Spleen (tissue), 11 donors: ENCODE data around the gene KRT33B. TPM values are rescaled to one million over a fixed set of nuclear protein-coding genes. Genes with fewer than 3 reads are reported as not detected.
"Not testable (repeated sequence)": the region's sequence is repeated elsewhere in the genome, so short reads cannot be mapped to it uniquely, and the experiment has no call there.

Experiments
- DNase-seq: peaks from one replicate; pipeline ENCODE4 v3.0.0-alpha.2; 2020
- H3K27ac ChIP-seq, 8 donors: fragments of 200-600 bp; sonication (generic) in 7 of 8; 1 replicate in 4 of 8; 2 replicates in 4 of 8; pipeline versions ENCODE4 v1.5.0 to v1.8.0; 2016 to 2021; ENCODE audit warnings: inconsistent platforms in 4 of 8, mild to moderate bottlenecking in 4 of 8, moderate library complexity in 1 of 8
- H3K27me3 ChIP-seq, 7 donors: fragments of 200-600 bp; sonication (generic) in 6 of 7; replicated peaks in 1 of 7; 1 replicate in 4 of 7; 2 replicates in 3 of 7; pipeline versions ENCODE4 v1.5.0 to v1.8.0; 2016 to 2021; ENCODE audit warnings: inconsistent platforms in 3 of 7, mild to moderate bottlenecking in 1 of 7
- H3K36me3 ChIP-seq, 6 donors: fragments of 200-600 bp; sonication (generic) in 5 of 6; 1 replicate in 4 of 6; 2 replicates in 2 of 6; pipeline versions ENCODE4 v1.5.0 to v1.8.0; 2016 to 2021; ENCODE audit warnings: inconsistent platforms in 2 of 6
- H3K4me1 ChIP-seq, 6 donors: fragments of 200-600 bp; sonication (generic) in 5 of 6; 1 replicate in 3 of 6; 2 replicates in 3 of 6; pipeline versions ENCODE4 v1.5.0 to v1.8.0; 2016 to 2021; ENCODE audit warnings: inconsistent platforms in 3 of 6
- H3K4me3 ChIP-seq, 8 donors: fragments of 200-600 bp; sonication (generic) in 7 of 8; 1 replicate in 4 of 8; 2 replicates in 4 of 8; pipeline versions ENCODE4 v1.5.0 to v1.8.0; 2016 to 2021; ENCODE audit warnings: inconsistent platforms in 4 of 8, mild to moderate bottlenecking in 4 of 8, moderate library complexity in 2 of 8
- H3K9me3 ChIP-seq, 8 donors: fragments of 200-600 bp; sonication (generic) in 7 of 8; 1 replicate in 4 of 8; 2 replicates in 4 of 8; pipeline versions ENCODE4 v1.5.0 to v1.8.0; 2016 to 2021; ENCODE audit warnings: inconsistent platforms in 4 of 8
- POLR2A ChIP-seq, 3 donors: fragments of 450-650 bp; IDR thresholded peaks; one replicate each; pipeline ENCODE4 v1.5.1; 2017; ENCODE audit warnings: antibody characterized with exemption in 3 of 3, mild to moderate bottlenecking in 1 of 3
- POLR2AphosphoS5 ChIP-seq, 3 donors: sonication (generic); formaldehyde crosslinking; IDR thresholded peaks; one replicate each; pipeline ENCODE4 v1.5.1; 2017; ENCODE audit warnings: antibody characterized with exemption in 3 of 3
- WGBS, 5 donors: extraction: QIAGEN DNeasy Blood & Tissue Kit in 3 of 5; methylation state at CpG; one replicate each; pipeline versions ENCODE4 v1.1.5 to v1.1.7; 2013 to 2018; 5-methylcytosine and 5-hydroxymethylcytosine counted together
- intact Hi-C: fragments of 100-400 bp; cut with DNase I; formaldehyde crosslinking; loops from one replicate; pipeline ENCODE4 v1.15.0; 2023; ENCODE audit warnings: low total_unique reads
- polyA plus RNA-seq, 3 donors: library from polyadenylated mRNA; stranded (reverse); fragments of 200-250 nt; gene quantifications; one replicate each; pipeline ENCODE4 v1.2.1, GENCODE V29; 2013
- total RNA-seq, 7 donors: library from RNA; depleted of rRNA in 3 of 7; stranded (reverse); fragments of >200 nt in 3 of 7; fragmentation: NEBNext Ultra II Directional in 4 of 7; extraction: Animal tissue kit (Norgen Biotek cat#: 25700) in 4 of 7; gene quantifications; one replicate each; pipeline versions ENCODE4 v1.1.0 to v1.2.1, GENCODE V29; 2016 to 2021
- TF ChIP-seq, protein P1 (sequence below), 11 experiments: fragments of 200-600 bp in 7 of 11; fragments of 450-650 bp in 4 of 11; sonication (generic) in 4 of 11; IDR thresholded peaks in 8 of 11; conservative IDR thresholded peaks in 3 of 11; 1 replicate in 7 of 11; 2 replicates in 4 of 11; pipeline versions ENCODE4 v1.4.0 to v1.8.0; 2016 to 2021; ENCODE audit warnings: antibody characterized with exemption in 11 of 11, inconsistent platforms in 4 of 11, mild to moderate bottlenecking in 1 of 11
- donor health status: healthy with polysubstance abuse.
- donor health status: DM: no; HTN: no; CAD: no; lungs with moderate emphysema.
- donor health status: DM: no; HTN: no; CAD: no.
- donor health status: Bipolar disorder and iron deficiency.
- donor health status: healthy.
- donor health status: DM: no; HTN: no; CAD: no.
- donor health status: DM: yes; HTN: yes; CAD: no.

The KRT33B gene
- total and polyA plus RNA-seq, 10 donors: not detected

DNA sequence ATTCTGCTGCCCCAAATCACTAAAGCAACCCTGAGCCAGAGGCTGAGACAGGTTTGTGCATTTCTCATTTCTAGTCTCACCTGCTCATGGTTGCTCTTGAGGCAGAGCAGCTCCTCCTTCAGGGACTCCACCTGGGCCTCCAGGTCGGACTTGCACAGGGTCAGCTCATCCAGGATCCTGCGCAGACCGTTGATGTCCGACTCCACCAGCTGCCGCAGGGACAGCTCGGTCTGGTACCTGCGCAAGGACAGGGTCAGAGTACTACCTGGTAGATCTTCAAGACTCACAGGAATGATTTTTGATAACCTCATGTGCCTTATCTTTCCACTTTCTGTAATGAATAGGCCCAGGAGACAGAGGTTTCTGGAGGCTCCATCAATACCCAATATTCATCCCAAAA lies 26.7 kb upstream of the KRT33B start:
- Histone ChIP-seq H3K9me3 (no peaks in the 10 kb centered on the region), H3K27ac (no peak overlapping the region), H3K27me3 (peaks cover 0 to 8% (median 0%) of the 10 kb centered on the region in 7 donors), H3K36me3 (no peaks in the 10 kb centered on the region), H3K4me1 (no peaks in the 10 kb centered on the region), H3K4me3 (no peak overlapping the region)
- intact Hi-C loops: no loop called here
- WGBS, 5 donors: 91 to 95% (median 93%) methylated on average over 7 of the region's 7 CpGs
- TF ChIP-seq POLR2AphosphoS5 (IDR thresholded peaks at IDR 0.05): no peak
- TF ChIP-seq POLR2A (IDR thresholded peaks at IDR 0.05): no peak
- TF ChIP-seq, protein P1, sequence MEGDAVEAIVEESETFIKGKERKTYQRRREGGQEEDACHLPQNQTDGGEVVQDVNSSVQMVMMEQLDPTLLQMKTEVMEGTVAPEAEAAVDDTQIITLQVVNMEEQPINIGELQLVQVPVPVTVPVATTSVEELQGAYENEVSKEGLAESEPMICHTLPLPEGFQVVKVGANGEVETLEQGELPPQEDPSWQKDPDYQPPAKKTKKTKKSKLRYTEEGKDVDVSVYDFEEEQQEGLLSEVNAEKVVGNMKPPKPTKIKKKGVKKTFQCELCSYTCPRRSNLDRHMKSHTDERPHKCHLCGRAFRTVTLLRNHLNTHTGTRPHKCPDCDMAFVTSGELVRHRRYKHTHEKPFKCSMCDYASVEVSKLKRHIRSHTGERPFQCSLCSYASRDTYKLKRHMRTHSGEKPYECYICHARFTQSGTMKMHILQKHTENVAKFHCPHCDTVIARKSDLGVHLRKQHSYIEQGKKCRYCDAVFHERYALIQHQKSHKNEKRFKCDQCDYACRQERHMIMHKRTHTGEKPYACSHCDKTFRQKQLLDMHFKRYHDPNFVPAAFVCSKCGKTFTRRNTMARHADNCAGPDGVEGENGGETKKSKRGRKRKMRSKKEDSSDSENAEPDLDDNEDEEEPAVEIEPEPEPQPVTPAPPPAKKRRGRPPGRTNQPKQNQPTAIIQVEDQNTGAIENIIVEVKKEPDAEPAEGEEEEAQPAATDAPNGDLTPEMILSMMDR (IDR thresholded peaks at IDR 0.05 in 8 of 11, conservative IDR thresholded peaks at IDR 0.05 in 3 of 11): no peak
- no peak for DNase-seq

DNA sequence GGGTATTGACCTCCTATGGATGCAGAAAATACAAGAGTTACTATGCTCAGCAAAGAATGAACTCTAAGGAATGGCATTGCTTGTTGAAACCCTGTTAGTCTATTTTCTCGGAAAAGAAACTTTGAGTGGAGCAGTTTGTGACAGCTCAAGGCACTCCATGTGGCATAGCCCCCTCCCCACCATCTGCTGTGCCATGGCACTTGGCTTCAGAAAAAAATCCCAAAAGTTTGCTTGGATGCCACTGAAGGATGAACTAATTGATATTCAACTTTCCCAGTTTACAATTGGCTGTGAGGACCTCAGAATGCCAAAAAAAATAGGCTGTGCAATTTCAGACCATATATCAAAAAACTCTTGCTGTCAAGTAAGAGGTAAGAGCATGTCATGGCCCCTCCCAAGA lies 26.0 kb upstream of the KRT33B start:
- DNase-seq: no peak
- no peak overlapping the region for H3K4me3 ChIP-seq
- TF ChIP-seq POLR2AphosphoS5 (IDR thresholded peaks at IDR 0.05) (no peak), POLR2A (IDR thresholded peaks at IDR 0.05) (no peak)
- TF ChIP-seq, protein P1 (IDR thresholded peaks at IDR 0.05 in 8 of 11, conservative IDR thresholded peaks at IDR 0.05 in 3 of 11): no peak
- H3K9me3 ChIP-seq: no peaks in the 10 kb centered on the region
- H3K27ac ChIP-seq: no peak overlapping the region
- intact Hi-C loops: no loop called here
- peaks cover 0 to 14% (median 0%) of the 10 kb centered on the region in 7 donors for H3K27me3 ChIP-seq
- 77 to 100% (median 94%) methylated on average over 1 of the region's 1 CpG for WGBS, 5 donors
- no peaks in the 10 kb centered on the region for H3K4me1 ChIP-seq
- H3K36me3 ChIP-seq: no peaks in the 10 kb centered on the region

DNA sequence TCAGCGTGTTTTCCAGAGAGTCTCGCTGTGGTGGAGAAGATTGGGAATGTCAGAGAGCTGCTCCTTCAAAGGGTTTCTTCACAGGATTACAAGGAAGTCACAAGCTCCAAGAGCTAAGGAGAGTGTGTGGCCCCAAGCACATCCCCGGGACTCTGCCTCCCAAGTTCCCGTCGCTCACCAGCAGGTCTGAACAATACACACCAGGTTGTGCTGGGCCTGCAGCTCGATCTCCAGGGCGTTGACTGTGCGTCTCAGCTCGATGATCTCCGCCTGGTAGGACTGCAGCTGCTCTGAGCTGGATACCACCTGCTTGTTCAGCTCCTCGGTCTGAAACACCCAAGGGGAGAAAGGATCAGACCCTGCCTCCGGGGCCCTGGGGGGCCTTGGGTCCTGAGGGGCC lies 25.4 kb upstream of the KRT33B start:
- H3K4me1 ChIP-seq, DNase-seq, H3K36me3 ChIP-seq, H3K9me3 ChIP-seq, H3K4me3 ChIP-seq, H3K27ac ChIP-seq, intact Hi-C loops: not testable (repeated sequence)
- peaks cover 0 to 20% (median 0%) of the 10 kb centered on the region in 7 donors for H3K27me3 ChIP-seq
- WGBS, 5 donors: 85 to 92% (median 88%) methylated on average over 8 to 12 of the region's 12 CpGs; no CpG with 5 or more reads in 1 of the 5 donors

DNA sequence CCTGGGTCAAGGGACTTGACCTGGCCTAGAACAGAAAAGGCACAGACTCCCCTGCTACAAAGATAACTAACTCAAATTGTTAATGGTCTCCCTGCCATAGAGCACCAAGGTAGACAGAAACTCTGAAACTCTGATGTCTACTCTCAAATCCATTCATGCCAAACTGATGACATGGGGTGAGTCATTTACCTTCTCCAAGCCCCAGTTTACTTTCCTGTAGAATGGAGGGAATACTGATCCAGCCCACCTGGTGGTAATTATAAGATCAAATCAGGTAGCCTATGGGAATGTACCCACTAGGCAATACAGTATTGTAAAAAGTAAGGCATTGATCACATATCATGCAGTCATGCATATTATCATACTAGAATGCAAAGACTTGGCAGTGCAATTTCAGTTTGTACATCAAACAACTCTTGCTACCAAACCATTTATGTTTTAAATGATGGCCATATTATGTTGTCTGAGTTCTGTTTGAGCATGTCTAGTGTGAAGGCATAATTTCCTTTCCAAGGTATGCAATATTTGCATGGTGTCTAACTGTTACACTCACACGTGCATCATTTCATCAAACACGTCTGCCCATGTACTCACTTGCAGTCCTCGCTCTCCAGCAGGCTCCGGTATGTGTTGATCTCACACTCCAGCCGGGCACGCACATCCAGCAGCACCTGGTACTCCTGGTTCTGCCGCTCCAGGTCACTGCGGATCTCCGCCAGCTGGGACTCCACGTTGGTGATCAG lies 24.8 kb upstream of the KRT33B start:
- 86 to 92% (median 90%) methylated on average over 6 to 10 of the region's 10 CpGs for WGBS, 5 donors
- intact Hi-C loops: no loop called here
- Histone ChIP-seq H3K27ac (no peak overlapping the region), H3K9me3 (no peaks in the 10 kb centered on the region), H3K36me3 (no peaks in the 10 kb centered on the region), H3K4me1 (no peaks in the 10 kb centered on the region), H3K27me3 (peaks cover 0 to 18% (median 0%) of the 10 kb centered on the region in 7 donors), H3K4me3 (no peak overlapping the region)
- DNase-seq: no peak
- TF ChIP-seq POLR2AphosphoS5 (IDR thresholded peaks at IDR 0.05) (no peak), POLR2A (IDR thresholded peaks at IDR 0.05) (no peak)
- TF ChIP-seq, protein P1 (IDR thresholded peaks at IDR 0.05 in 8 of 11, conservative IDR thresholded peaks at IDR 0.05 in 3 of 11): no peak
